ENCODE results near the gene PRR7. TPM values are rescaled to one million over a fixed set of nuclear protein-coding genes. Genes with fewer than 3 reads are reported as not detected.

PRR7 gene
- total RNA-seq, 2 experiments from 2014 or later, result 23.3 to 23.5 TPM

DNA sequence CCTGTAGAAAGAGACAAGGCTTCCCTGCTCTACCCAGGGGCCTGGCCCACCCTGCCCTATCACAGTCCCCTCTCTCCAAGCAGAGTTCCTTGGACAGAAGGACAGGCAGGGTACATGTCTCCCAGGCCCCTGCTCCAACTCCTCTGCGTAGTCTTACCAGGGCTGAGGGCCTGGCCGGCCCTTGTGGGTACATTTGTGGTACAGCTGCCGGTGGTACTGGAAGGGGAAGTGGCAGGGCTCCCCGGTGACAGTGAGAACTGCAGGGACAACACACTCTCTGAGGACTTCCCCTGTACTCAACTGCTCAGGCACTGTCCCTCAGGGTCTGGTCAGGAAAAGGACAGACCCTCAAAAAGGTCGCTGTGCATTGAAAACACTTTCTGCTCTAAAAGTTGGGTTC lies 40.8 kb upstream of the PRR7 start:
- POLR2A ChIA-PET, result interaction anchor here (6.4 to 11.0 kb wide), 3 partner anchors 16 to 44 kb away, joined by 72 to 435 read pairs (median 250); partner anchors contain the start of genes GRK6 and PRR7
- Mint-ChIP-seq H3K4me3 (no peak overlapping the region), H3K27me3 (no peaks in the 10 kb centered on the region), H3K36me3 (ENCODE audit: low read depth) (no peaks in the 10 kb centered on the region), H3K4me1 (ENCODE audit: low read depth) (peaks cover 34% of the 10 kb centered on the region), H3K9me3 (no peaks in the 10 kb centered on the region), H3K27ac (no peak overlapping the region)
- peaks cover 0 to 2% of the 10 kb centered on the region in 2 experiments for H3K27me3 ChIP-seq (ENCODE audit: control insufficient read depth in 1 of 2, insufficient read depth in 2 of 2, low read length in 2 of 2)
- no peaks in the 10 kb centered on the region for H3K36me3 ChIP-seq (ENCODE audit: insufficient read depth, low read length)
- CTCF ChIA-PET, result interaction anchor here (1.4 to 9.7 kb wide), 4 partner anchors 11 to 58 kb away, joined by 3 to 352 read pairs (median 73); partner anchors contain the start of gene PRR7
- TF ChIP-seq, protein P1, sequence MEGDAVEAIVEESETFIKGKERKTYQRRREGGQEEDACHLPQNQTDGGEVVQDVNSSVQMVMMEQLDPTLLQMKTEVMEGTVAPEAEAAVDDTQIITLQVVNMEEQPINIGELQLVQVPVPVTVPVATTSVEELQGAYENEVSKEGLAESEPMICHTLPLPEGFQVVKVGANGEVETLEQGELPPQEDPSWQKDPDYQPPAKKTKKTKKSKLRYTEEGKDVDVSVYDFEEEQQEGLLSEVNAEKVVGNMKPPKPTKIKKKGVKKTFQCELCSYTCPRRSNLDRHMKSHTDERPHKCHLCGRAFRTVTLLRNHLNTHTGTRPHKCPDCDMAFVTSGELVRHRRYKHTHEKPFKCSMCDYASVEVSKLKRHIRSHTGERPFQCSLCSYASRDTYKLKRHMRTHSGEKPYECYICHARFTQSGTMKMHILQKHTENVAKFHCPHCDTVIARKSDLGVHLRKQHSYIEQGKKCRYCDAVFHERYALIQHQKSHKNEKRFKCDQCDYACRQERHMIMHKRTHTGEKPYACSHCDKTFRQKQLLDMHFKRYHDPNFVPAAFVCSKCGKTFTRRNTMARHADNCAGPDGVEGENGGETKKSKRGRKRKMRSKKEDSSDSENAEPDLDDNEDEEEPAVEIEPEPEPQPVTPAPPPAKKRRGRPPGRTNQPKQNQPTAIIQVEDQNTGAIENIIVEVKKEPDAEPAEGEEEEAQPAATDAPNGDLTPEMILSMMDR (IDR thresholded peaks at IDR 0.05), result no peak
- intact Hi-C loops (cut with DNase I, micrococcal nuclease), result loop anchor here in 1 of 2 experiments (2.0 kb wide), 2 partner anchors 19 to 39 kb away; no protein-coding TSS in a partner anchor
- H3K9me3 ChIP-seq (ENCODE audit: control insufficient read depth in 1 of 2, insufficient read depth in 1 of 2, low read length in 2 of 2), result no peaks in the 10 kb centered on the region
- no peak overlapping the region for H3K4me3 ChIP-seq (ENCODE audit: low read length)
- H3K27ac ChIP-seq (ENCODE audit: low read depth in 1 of 2, low read length in 2 of 2), result no peak overlapping the region
- peak in 3 of 14 experiments; percentile 38 to 63 (median 56) for DNase-seq
- ATAC-seq (ENCODE audit: poor library complexity), result no peak
- H3K4me1 ChIP-seq (ENCODE audit: insufficient read depth, low read length), result peaks cover 45% of the 10 kb centered on the region

- no peaks in the 10 kb centered on the region for H3K27me3 ChIP-seq (ENCODE audit: control insufficient read depth in 1 of 2, insufficient read depth in 2 of 2, low read length in 2 of 2)
- H3K27ac ChIP-seq (ENCODE audit: low read depth in 1 of 2, low read length in 2 of 2), result no peak within 1 kb of the TSS
- TF ChIP-seq, protein P1 (IDR thresholded peaks at IDR 0.05), result no peak
- ChIA-PET CTCF (interaction anchor here (0.7 to 9.7 kb wide), 2 partner anchors 19 to 42 kb away, joined by 3 to 352 read pairs; partner anchors contain the start of gene PRR7), POLR2A (interaction anchor here (8.8 to 11.0 kb wide), 2 partner anchors 21 to 40 kb away, joined by 250 to 435 read pairs; partner anchors contain the start of genes GRK6 and PRR7)
- no peak within 1 kb of the TSS for H3K4me3 ChIP-seq (ENCODE audit: low read length)
- DNase-seq (no peak), ATAC-seq (ENCODE audit: poor library complexity) (no peak)
- intact Hi-C loops (cut with DNase I, micrococcal nuclease), result no loop called here
- H3K36me3 ChIP-seq (ENCODE audit: insufficient read depth, low read length), result no peaks in the 10 kb centered on the region
- Mint-ChIP-seq H3K9me3 (no peaks in the 10 kb centered on the region), H3K36me3 (ENCODE audit: low read depth) (no peaks in the 10 kb centered on the region), H3K27ac (no peak within 1 kb of the TSS), H3K4me1 (ENCODE audit: low read depth) (peaks cover 38% of the 10 kb centered on the region), H3K27me3 (no peaks in the 10 kb centered on the region), H3K4me3 (no peak within 1 kb of the TSS)
- peaks cover 47% of the 10 kb centered on the region for H3K4me1 ChIP-seq (ENCODE audit: insufficient read depth, low read length)
- no peaks in the 10 kb centered on the region for H3K9me3 ChIP-seq (ENCODE audit: control insufficient read depth in 1 of 2, insufficient read depth in 1 of 2, low read length in 2 of 2)
These were observed 37.4 kb upstream of the PRR7 start, which contains the start of gene F12 for GRCh38 chr5:177409043-177409801. F12 (minus strand) TSS chr5:177409564; CDS start chr5:177409527, 37 bp downstream.

DNA sequence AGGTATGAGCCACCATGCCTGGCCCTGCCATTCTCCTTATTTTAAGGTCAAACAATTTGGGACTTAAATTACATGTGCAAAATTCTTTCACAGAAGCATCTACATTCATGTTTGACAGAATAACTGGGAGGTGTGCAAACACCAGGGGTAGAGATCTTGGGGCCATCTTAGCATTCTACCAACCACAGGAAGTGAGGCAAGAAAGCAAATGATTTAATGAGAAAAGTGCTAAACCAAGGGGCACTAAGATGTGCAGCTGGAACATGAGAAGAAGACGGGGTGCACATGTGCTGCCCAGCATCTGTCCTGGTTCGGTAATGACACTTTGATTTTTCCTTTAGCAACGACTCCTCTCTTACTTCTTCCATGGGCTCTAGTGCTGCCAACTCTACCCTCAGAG lies 36.0 kb upstream of the PRR7 start:
- Histone ChIP-seq H3K9me3 (ENCODE audit: control insufficient read depth in 1 of 2, insufficient read depth in 1 of 2, low read length in 2 of 2) (no peaks in the 10 kb centered on the region), H3K4me1 (ENCODE audit: insufficient read depth, low read length) (peaks cover 47% of the 10 kb centered on the region), H3K36me3 (ENCODE audit: insufficient read depth, low read length) (no peaks in the 10 kb centered on the region), H3K27ac (ENCODE audit: low read depth in 1 of 2, low read length in 2 of 2) (no peak overlapping the region), H3K4me3 (ENCODE audit: low read length) (no peak overlapping the region), H3K27me3 (ENCODE audit: control insufficient read depth in 1 of 2, insufficient read depth in 2 of 2, low read length in 2 of 2) (no peaks in the 10 kb centered on the region)
- Mint-ChIP-seq H3K27me3 (no peaks in the 10 kb centered on the region), H3K27ac (no peak overlapping the region), H3K4me1 (ENCODE audit: low read depth) (peaks cover 38% of the 10 kb centered on the region), H3K4me3 (no peak overlapping the region), H3K36me3 (ENCODE audit: low read depth) (no peaks in the 10 kb centered on the region), H3K9me3 (no peaks in the 10 kb centered on the region)
- ChIA-PET CTCF (no interaction called here), POLR2A (interaction anchor here (0.7 to 11.0 kb wide), 2 partner anchors 27 to 39 kb away, joined by 3 to 435 read pairs; partner anchors contain the start of gene PRR7)
- ATAC-seq (ENCODE audit: poor library complexity) (no peak), DNase-seq (peak in 1 of 14 experiments; percentile 45)
- intact Hi-C loops (cut with DNase I, micrococcal nuclease), result loop anchor here in 1 of 2 experiments (1.0 kb wide), 1 partner anchor 11 kb away; no protein-coding TSS in a partner anchor
- TF ChIP-seq, protein P1 (IDR thresholded peaks at IDR 0.05), result no peak
